Stimulated activated CD8-positive, alpha-beta memory T cell treated with anti-CD3 and anti-CD28 coated beads, Interleukin-15, amount 100 ng/mL, for 4 hours (primary cell): ENCODE data around the gene MGAT5.
A peak's percentile ranks its signal among the peaks of the same experiment; 100 is the strongest.

Source experiments
- DNase-seq, 2 donors: peaks; one replicate each; pipeline ENCODE4 v3.0.0-alpha.2; 2020; ENCODE audit warnings: low read depth in 2 of 2

Gene MGAT5

GRCh38 chr2:134256956-134257355, 3.1 kb downstream of the MGAT5 start:
- no peak for DNase-seq

- DNase-seq = no peak
Observed at GRCh38 chr2:134257509-134257908, 3.6 kb downstream of the MGAT5 start.

- DNase-seq = no peak
Observed at GRCh38 chr2:134257965-134258683, 4.3 kb downstream of the MGAT5 start.

- DNase-seq = peak; percentile 16 to 36
Observed at GRCh38 chr2:134258684-134259388, 5.0 kb downstream of the MGAT5 start.

- no peak for DNase-seq
Observed at GRCh38 chr2:134259571-134259970, 5.7 kb downstream of the MGAT5 start.

GRCh38 chr2:134259994-134260393, 6.1 kb downstream of the MGAT5 start:
- DNase-seq = no peak

GRCh38 chr2:134260713-134261112, 6.8 kb downstream of the MGAT5 start:
- DNase-seq = no peak

- DNase-seq = no peak
Observed at GRCh38 chr2:134261398-134262131, 7.7 kb downstream of the MGAT5 start.

GRCh38 chr2:134262684-134263083, 8.8 kb downstream of the MGAT5 start:
- DNase-seq = no peak

- DNase-seq = no peak
Observed at GRCh38 chr2:134268265-134268664, 14.4 kb downstream of the MGAT5 start.

GRCh38 chr2:134269230-134269629, 15.4 kb downstream of the MGAT5 start:
- DNase-seq = no peak

- no peak for DNase-seq
Observed at GRCh38 chr2:134269972-134270735, 16.3 kb downstream of the MGAT5 start.

GRCh38 chr2:134271758-134272157, 17.9 kb downstream of the MGAT5 start:
- DNase-seq = no peak

GRCh38 chr2:134272806-134273205, 18.9 kb downstream of the MGAT5 start:
- no peak for DNase-seq

- no peak for DNase-seq
Observed at GRCh38 chr2:134273256-134273983, 19.5 kb downstream of the MGAT5 start.

- DNase-seq = no peak
Observed at GRCh38 chr2:134274121-134274520, 20.2 kb downstream of the MGAT5 start.

GRCh38 chr2:134275058-134275862, 21.4 kb downstream of the MGAT5 start:
- DNase-seq = no peak

- DNase-seq = no peak
Observed at GRCh38 chr2:134276381-134277172, 22.7 kb downstream of the MGAT5 start.

GRCh38 chr2:134277223-134277622, 23.4 kb downstream of the MGAT5 start:
- no peak for DNase-seq

GRCh38 chr2:134278553-134278952, 24.7 kb downstream of the MGAT5 start:
- no peak for DNase-seq
